Amniotic epithelial cell (primary cell): ENCODE data around the gene PPM1D.
"Not testable (repeated sequence)": the region's sequence is repeated elsewhere in the genome, so short reads cannot be mapped to it uniquely, and the experiment has no call there.

ENCODE experiments used
- DNase-seq: peaks from one replicate; pipeline ENCODE4 v3.0.0-alpha.2; 2010; ENCODE audit warnings: low read depth

PPM1D gene

GRCh38 chr17:60622961-60623360 lies 23.0 kb downstream of the PPM1D start:
- no peak for DNase-seq

GRCh38 chr17:60623415-60623814 lies 23.4 kb downstream of the PPM1D start:
- no peak for DNase-seq

GRCh38 chr17:60627124-60627523 lies 27.1 kb downstream of the PPM1D start:
- no peak for DNase-seq

- DNase-seq: peak; percentile 18
Observed at GRCh38 chr17:60628252-60628889, 28.4 kb downstream of the PPM1D start.

GRCh38 chr17:60629120-60629519 lies 29.1 kb downstream of the PPM1D start:
- DNase-seq: no peak

- peak; percentile 17 for DNase-seq
Observed at GRCh38 chr17:60630352-60630751, 30.4 kb downstream of the PPM1D start.

GRCh38 chr17:60631119-60631518 lies 31.1 kb downstream of the PPM1D start:
- peak; percentile 23 for DNase-seq

- no peak for DNase-seq
Observed at GRCh38 chr17:60637683-60638082, 37.7 kb downstream of the PPM1D start.

GRCh38 chr17:60639019-60639330 lies 39.0 kb downstream of the PPM1D start:
- DNase-seq: no peak

GRCh38 chr17:60640503-60640902 lies 40.5 kb downstream of the PPM1D start:
- DNase-seq: peak; percentile 30

GRCh38 chr17:60641126-60641525 lies 41.1 kb downstream of the PPM1D start:
- no peak for DNase-seq

GRCh38 chr17:60641810-60642220 lies 41.8 kb downstream of the PPM1D start:
- DNase-seq: peak; percentile 83

GRCh38 chr17:60645918-60646523 lies 46.0 kb downstream of the PPM1D start:
- no peak for DNase-seq

GRCh38 chr17:60646701-60647100 lies 46.7 kb downstream of the PPM1D start:
- no peak for DNase-seq

- no peak for DNase-seq
Observed at GRCh38 chr17:60647705-60648104, 47.7 kb downstream of the PPM1D start.

- no peak for DNase-seq
Observed at GRCh38 chr17:60652454-60653247, 52.7 kb downstream of the PPM1D start.

GRCh38 chr17:60653569-60653968 lies 53.6 kb downstream of the PPM1D start:
- no peak for DNase-seq

- DNase-seq: no peak
Observed at GRCh38 chr17:60656499-60656898, 56.5 kb downstream of the PPM1D start.

GRCh38 chr17:60659156-60659555 lies 59.2 kb downstream of the PPM1D start:
- no peak for DNase-seq

- no peak for DNase-seq
Observed at GRCh38 chr17:60661489-60661888, 61.5 kb downstream of the PPM1D start.

GRCh38 chr17:60664022-60664421 lies 64.0 kb downstream of the PPM1D start:
- peak; percentile 34 for DNase-seq

GRCh38 chr17:60665602-60666001 lies 65.6 kb downstream of the PPM1D start:
- DNase-seq: peak; percentile 17

- not testable (repeated sequence) for DNase-seq
Observed at GRCh38 chr17:60668741-60669140, 68.7 kb downstream of the PPM1D start.
